B cell (primary cell): ENCODE results near the gene CDH7. TPM values are rescaled to one million over a fixed set of nuclear protein-coding genes. Genes with fewer than 3 reads are reported as not detected.

Experiments
- ATAC-seq: fragments of 200-7000 bp; cut with Tn5 transposase; one replicate; pipeline ENCODE4 v1.10.0; 2021; ENCODE audit warnings: low read depth, mild to moderate bottlenecking, moderate number of reproducible peaks, moderate library complexity
- CTCF ChIA-PET: fragments of 350-600 bp; sonication (Branson Sonifier 250); formaldehyde crosslinking; loops from one replicate; lab custom pipeline; 2021; ENCODE audit warnings: antibody characterized with exemption, inconsistent platforms; lab: Charles Lee
- POLR2A ChIA-PET: fragments of 350-600 bp; sonication (Branson Sonifier 250); formaldehyde crosslinking; loops from one replicate; lab custom pipeline; 2021; ENCODE audit warnings: antibody characterized with exemption; lab: Charles Lee
- DNase-seq: peaks from one replicate; pipeline ENCODE4 v3.0.0; 2013
- H2AFZ ChIP-seq: 2 replicates; pipeline ENCODE4 v1.6.1; 2012; ENCODE audit warnings: mild to moderate bottlenecking, low read depth, low read length; ENCODE audit not compliant: insufficient read depth, poor library complexity, severe bottlenecking
- H3K27ac ChIP-seq, 2 donors: 1 replicate in 1 of 2; 2 replicates in 1 of 2; pipeline ENCODE4 v1.5.1; 2012 to 2013; ENCODE audit warnings: low read length in 2 of 2, mild to moderate bottlenecking in 2 of 2, moderate library complexity in 1 of 2
- H3K27me3 ChIP-seq, 4 experiments: fragments of 200-600 bp in 1 of 4; sonication (generic) in 1 of 4; replicated peaks in 1 of 4; 1 replicate in 2 of 4; 2 replicates in 2 of 4; pipeline versions ENCODE4 v1.6.1 to v1.7.0; 2013 to 2016; ENCODE audit warnings: low read length in 3 of 4, mild to moderate bottlenecking in 2 of 4, mixed read lengths in 1 of 4, moderate library complexity in 1 of 4; ENCODE audit not compliant: insufficient read depth in 4 of 4, control insufficient read depth in 3 of 4; ENCODE audit errors: control extremely low read depth in 1 of 4
- H3K36me3 ChIP-seq, 2 experiments: replicated peaks in 1 of 2; 1 replicate in 1 of 2; 2 replicates in 1 of 2; pipeline versions ENCODE4 v1.6.1 to v1.7.1; 2013; ENCODE audit warnings: low read length in 1 of 2; ENCODE audit not compliant: insufficient read depth in 2 of 2, control insufficient read depth in 1 of 2; ENCODE audit errors: control extremely low read depth in 1 of 2, extremely low read depth in 1 of 2
- H3K4me1 ChIP-seq, 2 donors: fragments of 200-600 bp in 1 of 2; sonication (generic) in 1 of 2; 1 replicate in 1 of 2; 2 replicates in 1 of 2; pipeline versions ENCODE4 v1.5.1 to v1.6.1; 2013 to 2017; ENCODE audit warnings: low read length in 2 of 2; ENCODE audit not compliant: control insufficient read depth in 2 of 2, insufficient read depth in 2 of 2
- H3K4me2 ChIP-seq: replicated peaks from 2 replicates; pipeline ENCODE3; 2012; ENCODE audit warnings: mild to moderate bottlenecking, low read depth, low read length; ENCODE audit not compliant: poor library complexity, severe bottlenecking
- H3K4me3 ChIP-seq, 5 experiments: fragments of 200-600 bp in 1 of 5; sonication (generic) in 1 of 5; 1 replicate in 3 of 5; 2 replicates in 2 of 5; pipeline versions ENCODE4 v1.5.1 to v1.7.0; 2011 to 2016; ENCODE audit warnings: low read length in 4 of 5, mild to moderate bottlenecking in 4 of 5, low read depth in 2 of 5, control low read depth in 1 of 5, moderate library complexity in 1 of 5; ENCODE audit not compliant: insufficient read depth in 1 of 5; ENCODE audit errors: control extremely low read depth in 1 of 5, extremely low read depth in 1 of 5
- H3K79me2 ChIP-seq: fragments of 200-600 bp; sonication (generic); one replicate; pipeline ENCODE4 v1.6.0; 2016; ENCODE audit warnings: low read length; ENCODE audit not compliant: control insufficient read depth, insufficient read depth
- H3K9ac ChIP-seq: fragments of 200-600 bp; sonication (generic); 2 replicates; pipeline ENCODE4 v1.6.1; 2017; ENCODE audit warnings: mild to moderate bottlenecking, low read length, moderate library complexity
- H3K9me3 ChIP-seq, 3 donors: one replicate each; pipeline versions ENCODE4 v1.6.1 to v1.7.1; 2013; ENCODE audit warnings: low read length in 2 of 3; ENCODE audit not compliant: control insufficient read depth in 2 of 3, insufficient read depth in 1 of 3; ENCODE audit errors: control extremely low read depth in 1 of 3
- H4K20me1 ChIP-seq: 2 replicates; pipeline ENCODE4 v1.6.0; 2012; ENCODE audit warnings: mild to moderate bottlenecking, low read length; ENCODE audit not compliant: insufficient read depth, control insufficient read depth, poor library complexity, severe bottlenecking
- H3K27ac Mint-ChIP-seq: one replicate; pipeline ENCODE4 v1.8.0; 2021; ENCODE audit warnings: mixed read lengths
- H3K27me3 Mint-ChIP-seq: one replicate; pipeline ENCODE4 v1.8.0; 2021; ENCODE audit warnings: mixed read lengths
- H3K4me1 Mint-ChIP-seq: one replicate; pipeline ENCODE4 v1.8.0; 2021; ENCODE audit warnings: mixed read lengths
- H3K4me3 Mint-ChIP-seq: one replicate; pipeline ENCODE4 v1.8.0; 2021; ENCODE audit warnings: mixed read lengths
- H3K9me3 Mint-ChIP-seq: one replicate; pipeline ENCODE4 v1.8.0; 2022; ENCODE audit warnings: mixed read lengths; ENCODE audit not compliant: insufficient read depth
- EZH2 ChIP-seq: IDR thresholded peaks from 2 replicates; pipeline ENCODE4 v1.6.1; 2012; ENCODE audit warnings: borderline replicate concordance, low read depth, mild to moderate bottlenecking, moderate library complexity, low read length; ENCODE audit not compliant: insufficient read depth, poor library complexity, severe bottlenecking
- WGBS: methylation state at CpG from one replicate; pipeline ENCODE4 v1.1.5; 2013; ENCODE audit warnings: missing lambda C conversion rate; ENCODE audit not compliant: insufficient coverage; 5-methylcytosine and 5-hydroxymethylcytosine counted together
- intact Hi-C: fragments of 100-400 bp; cut with micrococcal nuclease; formaldehyde crosslinking; loops from one replicate; pipeline ENCODE4 v1.10.0; 2022
- polyA plus RNA-seq: library from polyadenylated mRNA; depleted of rRNA; stranded (reverse); fragments of >200 nt; gene quantifications from 2 replicates; pipeline ENCODE4 v1.2.3, GENCODE V29; 2012
- total RNA-seq, 2 donors: library from RNA; stranded (reverse); fragments of 120-200 nt in 1 of 2; gene quantifications; 1 replicate in 1 of 2; 2 replicates in 1 of 2; pipeline versions ENCODE4 v1.2.3 to v1.2.4, GENCODE V29; 2013 to 2022
- TF ChIP-seq, protein P1 (sequence below): fragments of 200-600 bp; IDR thresholded peaks from one replicate; pipeline ENCODE4 v1.8.0; 2022; ENCODE audit warnings: antibody characterized with exemption, mild to moderate bottlenecking

Gene CDH7
- total and polyA plus RNA-seq, 2 donors (not counting 1 experiment from before 2014, with no cell fraction given): not detected

DNA sequence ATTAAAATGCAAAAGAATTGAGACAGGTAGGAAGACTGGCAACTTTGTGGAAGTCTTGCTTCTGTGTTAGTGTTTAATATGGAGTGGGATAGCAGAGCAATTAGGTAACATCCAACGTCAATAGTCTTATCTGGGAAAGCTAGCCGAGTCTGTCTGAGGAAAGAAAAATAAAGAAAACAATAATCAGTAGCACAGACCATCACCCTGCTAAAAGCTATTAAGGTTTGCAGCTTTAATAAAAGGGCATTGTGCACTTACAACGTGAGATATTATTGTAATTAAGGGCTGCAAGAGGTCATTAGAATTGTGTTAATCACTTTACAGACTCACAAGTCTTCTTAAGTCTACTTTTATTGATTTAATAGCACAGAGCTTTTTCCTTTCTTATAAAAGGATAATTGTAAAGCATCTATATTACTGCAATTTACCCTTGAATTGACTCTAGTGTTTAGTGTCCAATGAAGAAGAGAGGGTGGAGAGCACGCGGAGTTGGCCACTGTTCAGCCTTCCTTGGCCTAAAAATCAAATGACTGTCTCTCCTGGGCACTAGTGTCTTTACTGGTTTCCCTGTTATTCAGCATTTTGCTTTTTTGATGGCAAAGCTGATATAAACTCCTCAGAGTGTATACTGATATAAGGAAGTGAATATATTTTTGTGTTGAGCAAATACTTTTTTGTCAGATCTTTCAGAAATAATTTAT, 2.0 kb downstream of the CDH7 start:
- Mint-ChIP-seq H3K9me3 (no peaks in the 10 kb centered on the region), H3K4me1 (no peaks in the 10 kb centered on the region), H3K27me3 (peaks cover 16% of the 10 kb centered on the region), H3K4me3 (no peak overlapping the region), H3K27ac (no peak overlapping the region)
- H3K4me1 ChIP-seq: no peaks in the 10 kb centered on the region
- ChIA-PET CTCF (no interaction called here), POLR2A (no interaction called here)
- intact Hi-C loops: no loop called here
- no peak overlapping the region for H3K9ac ChIP-seq
- H2AFZ ChIP-seq: no peak overlapping the region
- no peaks in the 10 kb centered on the region for H4K20me1 ChIP-seq
- peaks cover 0 to 13% (median 0%) of the 10 kb centered on the region in 4 experiments for H3K27me3 ChIP-seq
- no peaks in the 10 kb centered on the region for H3K79me2 ChIP-seq
- TF ChIP-seq EZH2: no peak
- TF ChIP-seq, protein P1, sequence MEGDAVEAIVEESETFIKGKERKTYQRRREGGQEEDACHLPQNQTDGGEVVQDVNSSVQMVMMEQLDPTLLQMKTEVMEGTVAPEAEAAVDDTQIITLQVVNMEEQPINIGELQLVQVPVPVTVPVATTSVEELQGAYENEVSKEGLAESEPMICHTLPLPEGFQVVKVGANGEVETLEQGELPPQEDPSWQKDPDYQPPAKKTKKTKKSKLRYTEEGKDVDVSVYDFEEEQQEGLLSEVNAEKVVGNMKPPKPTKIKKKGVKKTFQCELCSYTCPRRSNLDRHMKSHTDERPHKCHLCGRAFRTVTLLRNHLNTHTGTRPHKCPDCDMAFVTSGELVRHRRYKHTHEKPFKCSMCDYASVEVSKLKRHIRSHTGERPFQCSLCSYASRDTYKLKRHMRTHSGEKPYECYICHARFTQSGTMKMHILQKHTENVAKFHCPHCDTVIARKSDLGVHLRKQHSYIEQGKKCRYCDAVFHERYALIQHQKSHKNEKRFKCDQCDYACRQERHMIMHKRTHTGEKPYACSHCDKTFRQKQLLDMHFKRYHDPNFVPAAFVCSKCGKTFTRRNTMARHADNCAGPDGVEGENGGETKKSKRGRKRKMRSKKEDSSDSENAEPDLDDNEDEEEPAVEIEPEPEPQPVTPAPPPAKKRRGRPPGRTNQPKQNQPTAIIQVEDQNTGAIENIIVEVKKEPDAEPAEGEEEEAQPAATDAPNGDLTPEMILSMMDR: no peak
- WGBS: no CpG with 5 or more reads among the region's 5 CpGs
- H3K4me2 ChIP-seq: no peak overlapping the region
- H3K36me3 ChIP-seq: no peaks in the 10 kb centered on the region
- no peak overlapping the region for H3K27ac ChIP-seq
- DNase-seq (no peak), ATAC-seq (no peak)
- no peak overlapping the region for H3K4me3 ChIP-seq
- no peaks in the 10 kb centered on the region for H3K9me3 ChIP-seq

DNA sequence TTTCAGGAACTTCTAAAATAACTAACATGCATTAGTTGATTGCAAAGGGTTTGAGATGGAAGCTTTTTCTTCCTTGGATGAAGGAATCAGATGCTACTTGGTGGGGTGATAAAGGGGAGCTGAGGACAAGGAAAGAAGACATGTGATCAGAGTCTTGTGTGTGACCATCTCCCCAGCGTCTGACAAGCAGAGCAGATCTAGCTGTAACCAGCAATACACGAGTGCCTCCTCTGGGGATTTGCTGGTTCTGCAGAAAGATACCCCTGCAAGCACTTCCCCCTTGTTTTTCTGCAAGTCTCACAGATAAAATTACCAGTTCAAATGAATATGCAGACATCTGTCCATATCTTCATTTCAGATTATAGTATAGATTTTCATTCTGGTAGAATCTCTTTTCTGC, 2.7 kb downstream of the CDH7 start:
- H3K9ac ChIP-seq: no peak overlapping the region
- TF ChIP-seq, protein P1: no peak
- no peak for TF ChIP-seq EZH2
- H3K4me2 ChIP-seq: no peak overlapping the region
- DNase-seq: peak; percentile 3
- intact Hi-C loops: no loop called here
- H3K36me3 ChIP-seq: no peaks in the 10 kb centered on the region
- CTCF ChIA-PET: no interaction called here
- POLR2A ChIA-PET: no interaction called here
- no peaks in the 10 kb centered on the region for H3K9me3 ChIP-seq
- no peak overlapping the region for H3K27ac Mint-ChIP-seq
- H3K79me2 ChIP-seq: no peaks in the 10 kb centered on the region
- no peaks in the 10 kb centered on the region for H3K4me1 ChIP-seq
- no peak overlapping the region for H3K4me3 ChIP-seq
- H4K20me1 ChIP-seq: no peaks in the 10 kb centered on the region
- no peak overlapping the region for H2AFZ ChIP-seq
- 5% methylated on average over 2 of the region's 2 CpGs for WGBS
- no peak overlapping the region for H3K27ac ChIP-seq
- peaks cover 16% of the 10 kb centered on the region for H3K27me3 Mint-ChIP-seq
- H3K4me1 Mint-ChIP-seq: no peaks in the 10 kb centered on the region
- H3K4me3 Mint-ChIP-seq: no peak overlapping the region
- H3K9me3 Mint-ChIP-seq: no peaks in the 10 kb centered on the region
- ATAC-seq: no peak
- H3K27me3 ChIP-seq: peaks cover 0 to 13% (median 0%) of the 10 kb centered on the region in 4 experiments
